ENCODE measurements around the gene TM9SF4.

GRCh38 chr20:32130965-32131364, 21.5 kb downstream of the TM9SF4 start:
- no peak for TF ChIP-seq CTCF (IDR thresholded peaks at IDR 0.05)
- no peak for TF ChIP-seq POLR2AphosphoS5 (IDR thresholded peaks at IDR 0.05)
- TF ChIP-seq EP300 (IDR thresholded peaks at IDR 0.05), result no peak

Measured in esophagus muscularis mucosa (tissue), 4 donors.